SK-N-MC (cell line): ENCODE measurements around the gene SLC25A6.
"Not testable (repeated sequence)": the region's sequence is repeated elsewhere in the genome, so short reads cannot be mapped to it uniquely, and the experiment has no call there.

Experiments
- DNase-seq: peaks from one replicate; pipeline ENCODE4 v3.0.0-alpha.2; 2011; ENCODE audit warnings: low read depth, low spot score
- H3K27ac ChIP-seq: fragments of 200-600 bp; sonication (generic); 2 replicates; pipeline ENCODE4 v1.5.1; 2016; ENCODE audit warnings: mixed run types
- H3K36me3 ChIP-seq: fragments of 200-600 bp; sonication (generic); 2 replicates; pipeline ENCODE4 v1.6.1; 2017; ENCODE audit warnings: antibody characterized with exemption, low read length, mixed read lengths; ENCODE audit not compliant: insufficient read depth
- H3K4me3 ChIP-seq: fragments of 200-600 bp; sonication (generic); 2 replicates; pipeline ENCODE4 v1.5.1; 2016
- H3K9ac ChIP-seq: fragments of 200-600 bp; sonication (generic); 2 replicates; pipeline ENCODE4 v1.8.0; 2017; ENCODE audit warnings: mixed run types, mixed read lengths; ENCODE audit not compliant: insufficient read length
- H3K9me3 ChIP-seq: fragments of 200-600 bp; sonication (generic); 2 replicates; pipeline ENCODE4 v1.6.1; 2017; ENCODE audit warnings: low read depth, mild to moderate bottlenecking, antibody characterized with exemption, low read length, moderate library complexity, mixed read lengths
- EZH2 ChIP-seq: fragments of 200-600 bp; sonication (generic); IDR thresholded peaks from one replicate; pipeline ENCODE4 v1.6.1; 2017; ENCODE audit warnings: antibody characterized with exemption
- FOXP2 ChIP-seq: optimal IDR thresholded peaks from 2 replicates; pipeline ENCODE3; 2011; ENCODE audit warnings: mild to moderate bottlenecking, moderate library complexity; ENCODE audit not compliant: insufficient read depth; ENCODE audit errors: extremely low read length, control extremely low read depth
- POLR2AphosphoS5 ChIP-seq: IDR thresholded peaks from 2 replicates; pipeline ENCODE4 v1.6.1; 2012; ENCODE audit warnings: mild to moderate bottlenecking, low read depth, low read length, borderline replicate concordance

Gene SLC25A6

DNA sequence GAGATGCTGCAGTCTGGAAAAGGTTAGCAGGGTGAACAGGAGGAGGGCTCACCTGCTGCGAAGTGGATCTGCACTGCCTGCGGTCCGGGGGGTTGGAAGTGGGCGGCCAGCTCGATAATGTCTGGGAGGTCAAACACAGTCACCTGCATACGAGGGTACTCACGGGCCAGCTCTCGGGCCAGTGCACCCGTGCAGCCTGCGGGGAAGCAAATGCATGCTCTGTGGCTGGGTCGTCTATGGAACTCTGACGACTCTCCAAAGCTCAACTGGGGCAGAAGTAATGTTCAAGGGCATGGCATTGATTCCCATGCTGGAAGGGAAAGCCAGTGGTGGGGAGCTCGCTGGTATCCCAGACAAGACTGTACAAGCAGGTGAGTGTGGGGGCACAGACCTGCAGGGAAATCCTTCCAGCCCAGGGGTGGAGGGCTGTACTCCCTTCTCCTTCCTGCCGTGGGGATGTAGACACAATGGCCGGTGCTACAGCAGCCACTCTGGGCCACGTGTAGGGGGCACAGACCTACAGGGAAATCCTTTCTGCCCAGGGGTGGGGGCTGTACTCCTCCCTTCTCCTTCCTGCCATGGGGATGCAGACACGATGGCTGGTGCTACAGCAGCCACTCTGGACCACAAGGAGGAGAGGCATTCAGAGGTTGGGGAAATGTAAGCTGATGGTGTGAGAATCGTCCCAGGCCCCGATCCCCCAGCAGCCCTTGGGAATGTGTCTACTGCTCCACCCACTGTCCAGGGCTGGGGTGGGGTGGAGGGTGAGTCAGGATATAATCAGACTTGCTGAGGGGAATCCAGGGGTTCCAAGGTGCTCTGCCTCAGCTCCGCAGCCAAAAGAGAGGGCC, 26.2 kb upstream of the SLC25A6 start:
- no peak overlapping the region for H3K27ac ChIP-seq
- no peak overlapping the region for H3K9ac ChIP-seq
- H3K4me3 ChIP-seq, result no peak overlapping the region
- DNase-seq, result no peak
- H3K9me3 ChIP-seq, result peaks cover 4% of the 10 kb centered on the region; the same call in 1 of the 2 replicates
- TF ChIP-seq POLR2AphosphoS5 (no peak; the same call in 1 of the 2 replicates), FOXP2 (no peak), EZH2 (no peak)
- peaks cover 34% of the 10 kb centered on the region for H3K36me3 ChIP-seq

GRCh38 chrX:1416965-1417760, 25.2 kb upstream of the SLC25A6 start:
- no peak for DNase-seq
- TF ChIP-seq FOXP2 (no peak), EZH2 (no peak), POLR2AphosphoS5 (0 out of 2 replicates have a peak, but pooled peaks have one; percentile 14)
- H3K27ac ChIP-seq, result no peak overlapping the region
- peaks cover 34% of the 10 kb centered on the region for H3K36me3 ChIP-seq
- H3K4me3 ChIP-seq, result no peak overlapping the region
- H3K9me3 ChIP-seq, result no peaks in the 10 kb centered on the region
- no peak overlapping the region for H3K9ac ChIP-seq

- TF ChIP-seq FOXP2 (no peak), POLR2AphosphoS5 (no peak)
Observed at GRCh38 chrX:1416327-1416784, 24.4 kb upstream of the SLC25A6 start.

GRCh38 chrX:1412551-1413161, 20.7 kb upstream of the SLC25A6 start:
- Histone ChIP-seq H3K9ac (no peak overlapping the region), H3K27ac (no peak overlapping the region), H3K4me3 (no peak overlapping the region), H3K36me3 (peaks cover 19% of the 10 kb centered on the region; the same call in 1 of the 2 replicates), H3K9me3 (no peaks in the 10 kb centered on the region)
- TF ChIP-seq FOXP2, result no peak
- TF ChIP-seq EZH2, result no peak
- TF ChIP-seq POLR2AphosphoS5, result no peak
- DNase-seq, result no peak

More at GRCh38 chrX:1416327-1416784, 24.4 kb upstream of the SLC25A6 start:
- Histone ChIP-seq H3K27ac (no peak overlapping the region), H3K36me3 (peaks cover 27% of the 10 kb centered on the region), H3K9ac (no peak overlapping the region), H3K4me3 (no peak overlapping the region), H3K9me3 (no peaks in the 10 kb centered on the region)
- no peak for DNase-seq

DNA sequence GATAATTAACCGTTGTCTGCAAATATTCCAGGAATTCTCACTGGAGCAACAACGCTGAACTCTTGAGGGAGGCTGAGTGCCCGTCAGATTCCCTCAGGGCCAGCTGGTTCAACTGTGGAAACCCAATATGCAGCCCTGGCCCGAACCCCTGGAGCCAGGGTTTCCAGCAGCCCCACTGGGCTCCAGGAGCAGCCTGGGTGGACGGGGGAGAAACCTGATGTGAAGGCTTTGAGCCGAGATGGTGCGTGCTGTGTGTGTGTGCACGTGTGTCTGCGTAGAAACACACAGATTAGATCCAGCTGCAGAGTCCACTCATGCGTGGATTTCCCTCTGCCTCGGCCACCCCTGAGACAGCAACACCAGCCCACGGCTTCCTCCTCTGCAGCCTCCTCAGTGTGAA, 19.4 kb upstream of the SLC25A6 start:
- Histone ChIP-seq H3K27ac (no peak overlapping the region), H3K9me3 (no peaks in the 10 kb centered on the region), H3K4me3 (no peak overlapping the region), H3K36me3 (peaks cover 27% of the 10 kb centered on the region; the same call in 1 of the 2 replicates), H3K9ac (no peak overlapping the region)
- TF ChIP-seq POLR2AphosphoS5, result no peak
- no peak for TF ChIP-seq EZH2
- TF ChIP-seq FOXP2, result no peak
- DNase-seq, result no peak

- TF ChIP-seq FOXP2, result no peak
- no peak for TF ChIP-seq POLR2AphosphoS5
- TF ChIP-seq EZH2, result no peak
- Histone ChIP-seq H3K9me3 (no peaks in the 10 kb centered on the region), H3K9ac (no peak overlapping the region), H3K4me3 (no peak overlapping the region), H3K36me3 (peaks cover 54% of the 10 kb centered on the region; the same call in 1 of the 2 replicates), H3K27ac (no peak overlapping the region)
- DNase-seq, result no peak
Observed at GRCh38 chrX:1407035-1407434, 15.1 kb upstream of the SLC25A6 start.

DNA sequence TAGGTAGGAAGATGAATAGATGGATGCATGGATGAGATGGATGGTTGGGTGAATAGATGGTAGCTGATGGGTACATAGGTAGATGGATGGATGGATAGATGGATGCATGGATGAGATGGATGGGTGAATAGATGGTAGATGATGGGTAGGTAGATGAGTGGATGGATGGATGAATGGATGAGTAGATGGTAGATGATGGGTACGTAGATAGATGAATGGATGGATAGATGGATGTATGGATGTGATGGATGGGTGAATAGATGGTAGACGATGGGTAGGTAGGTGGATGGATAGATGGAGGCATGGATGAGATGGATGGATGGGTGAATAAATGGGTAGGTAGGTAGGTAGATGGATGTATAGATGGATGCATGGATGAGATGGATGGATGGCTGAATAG, 13.9 kb upstream of the SLC25A6 start:
- not testable (repeated sequence) for H3K27ac ChIP-seq, H3K4me3 ChIP-seq, H3K9me3 ChIP-seq, H3K9ac ChIP-seq, DNase-seq
- peaks cover 55% of the 10 kb centered on the region; the same call in 1 of the 2 replicates for H3K36me3 ChIP-seq

GRCh38 chrX:1403867-1404266, 12.0 kb upstream of the SLC25A6 start:
- DNase-seq, H3K9ac ChIP-seq, H3K4me3 ChIP-seq, H3K27ac ChIP-seq, H3K9me3 ChIP-seq: not testable (repeated sequence)
- peaks cover 58% of the 10 kb centered on the region; the same call in 1 of the 2 replicates for H3K36me3 ChIP-seq
